GM12801 (cell line): Measurements from ENCODE around the gene PDE3A.

Source experiments
- TF ChIP-seq, protein P1 (sequence below): IDR thresholded peaks from one replicate; pipeline ENCODE4 v1.5.1; 2011; ENCODE audit warnings: control low read depth; ENCODE audit not compliant: insufficient read length; ENCODE audit errors: extremely low read depth

Gene PDE3A

DNA sequence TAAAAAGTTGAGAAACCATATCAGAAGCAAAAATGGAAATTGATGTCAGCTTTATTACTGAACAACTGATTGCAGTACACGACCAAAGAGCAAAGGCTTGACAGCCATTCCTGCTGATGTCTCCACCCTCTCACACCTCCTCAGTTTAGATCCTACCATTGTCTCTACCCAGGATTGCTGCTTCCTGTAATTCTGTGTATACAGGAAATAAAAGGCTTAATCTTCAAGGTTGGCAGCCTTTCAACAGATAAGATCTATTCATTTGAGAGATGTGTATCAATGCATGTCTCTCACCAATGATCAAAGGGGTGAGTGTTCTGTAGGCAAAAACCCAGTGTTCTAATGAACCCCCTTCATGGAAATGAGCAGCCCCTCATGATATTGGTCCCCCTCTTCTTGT, 353.8 kb downstream of the PDE3A start:
- TF ChIP-seq, protein P1, sequence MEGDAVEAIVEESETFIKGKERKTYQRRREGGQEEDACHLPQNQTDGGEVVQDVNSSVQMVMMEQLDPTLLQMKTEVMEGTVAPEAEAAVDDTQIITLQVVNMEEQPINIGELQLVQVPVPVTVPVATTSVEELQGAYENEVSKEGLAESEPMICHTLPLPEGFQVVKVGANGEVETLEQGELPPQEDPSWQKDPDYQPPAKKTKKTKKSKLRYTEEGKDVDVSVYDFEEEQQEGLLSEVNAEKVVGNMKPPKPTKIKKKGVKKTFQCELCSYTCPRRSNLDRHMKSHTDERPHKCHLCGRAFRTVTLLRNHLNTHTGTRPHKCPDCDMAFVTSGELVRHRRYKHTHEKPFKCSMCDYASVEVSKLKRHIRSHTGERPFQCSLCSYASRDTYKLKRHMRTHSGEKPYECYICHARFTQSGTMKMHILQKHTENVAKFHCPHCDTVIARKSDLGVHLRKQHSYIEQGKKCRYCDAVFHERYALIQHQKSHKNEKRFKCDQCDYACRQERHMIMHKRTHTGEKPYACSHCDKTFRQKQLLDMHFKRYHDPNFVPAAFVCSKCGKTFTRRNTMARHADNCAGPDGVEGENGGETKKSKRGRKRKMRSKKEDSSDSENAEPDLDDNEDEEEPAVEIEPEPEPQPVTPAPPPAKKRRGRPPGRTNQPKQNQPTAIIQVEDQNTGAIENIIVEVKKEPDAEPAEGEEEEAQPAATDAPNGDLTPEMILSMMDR = no peak

DNA sequence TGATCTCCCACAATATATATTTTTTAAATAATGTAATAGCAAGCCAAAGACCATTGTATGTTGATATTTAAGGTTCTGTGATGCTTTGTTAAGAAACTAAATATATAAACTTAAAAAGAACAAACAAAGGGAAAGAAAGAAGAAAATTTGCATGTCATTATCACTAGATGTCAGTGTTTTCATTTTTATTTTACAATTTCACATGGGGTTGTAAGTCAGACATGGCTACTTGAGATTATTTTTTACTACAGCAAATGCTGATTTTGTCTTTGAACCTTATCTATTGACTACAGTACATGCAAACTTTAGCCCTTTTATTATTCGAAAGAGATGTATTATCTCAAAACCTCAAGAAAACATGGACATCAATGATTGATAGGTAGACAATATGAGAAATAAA, 362.9 kb downstream of the PDE3A start:
- TF ChIP-seq, protein P1 = no peak
